MM.1S (cell line): Measurements from ENCODE around the gene CCDC6.

Source experiments
- DNase-seq: peaks from one replicate; pipeline ENCODE4 v3.0.0-alpha.2; 2015
- H2AFZ ChIP-seq: fragments of 300-600 bp; sonication (generic); 2 replicates; pipeline ENCODE4 v1.6.0; 2016; ENCODE audit warnings: antibody characterized with exemption, low read length
- H3F3A ChIP-seq: fragments of 300-600 bp; sonication (generic); 2 replicates; pipeline ENCODE4 v1.6.1; 2016; ENCODE audit warnings: mild to moderate bottlenecking, antibody characterized with exemption, low read length, moderate library complexity, mixed read lengths; ENCODE audit not compliant: insufficient read depth
- H3K27ac ChIP-seq: fragments of 300-600 bp; sonication (generic); 2 replicates; pipeline ENCODE4 v1.5.1; 2016; ENCODE audit warnings: mild to moderate bottlenecking, low read length
- H3K27me3 ChIP-seq: fragments of 300-600 bp; sonication (generic); replicated peaks from 2 replicates; pipeline ENCODE4 v1.6.0; 2016; ENCODE audit warnings: low read length; ENCODE audit not compliant: insufficient read depth
- H3K36me3 ChIP-seq: fragments of 300-600 bp; sonication (generic); replicated peaks from 2 replicates; pipeline ENCODE4 v1.6.1; 2016; ENCODE audit warnings: mild to moderate bottlenecking, low read length, mixed read lengths; ENCODE audit not compliant: insufficient read depth
- H3K4me1 ChIP-seq: fragments of 300-600 bp; sonication (generic); 2 replicates; pipeline ENCODE4 v1.6.1; 2016; ENCODE audit warnings: low read length, mixed read lengths
- H3K4me2 ChIP-seq: fragments of 300-600 bp; sonication (generic); 2 replicates; pipeline ENCODE4 v1.6.0; 2016; ENCODE audit warnings: low read depth, low read length
- H3K4me3 ChIP-seq: fragments of 300-600 bp; sonication (generic); 2 replicates; pipeline ENCODE4 v1.5.1; 2016; ENCODE audit warnings: low read length, mixed read lengths
- H3K79me2 ChIP-seq: fragments of 300-600 bp; sonication (generic); 2 replicates; pipeline ENCODE4 v1.6.1; 2016; ENCODE audit warnings: mixed run types, low read length, mixed read lengths
- H3K9ac ChIP-seq: fragments of 300-600 bp; sonication (generic); 2 replicates; pipeline ENCODE4 v1.6.1; 2016; ENCODE audit warnings: low read length, mixed read lengths
- H3K9me2 ChIP-seq: fragments of 300-600 bp; sonication (generic); replicated peaks from 2 replicates; pipeline ENCODE4 v1.6.1; 2016; ENCODE audit warnings: mild to moderate bottlenecking, low read length, mixed read lengths; ENCODE audit not compliant: insufficient read depth
- H3K9me3 ChIP-seq: fragments of 300-600 bp; sonication (generic); replicated peaks from 2 replicates; pipeline ENCODE4 v1.6.1; 2016; ENCODE audit warnings: mild to moderate bottlenecking, low read length, mixed read lengths; ENCODE audit not compliant: insufficient read depth
- H4K20me1 ChIP-seq: fragments of 300-600 bp; sonication (generic); 2 replicates; pipeline ENCODE4 v1.6.1; 2016; ENCODE audit warnings: mild to moderate bottlenecking, low read length, moderate library complexity, mixed read lengths; ENCODE audit not compliant: insufficient read depth
- EZH2 ChIP-seq: fragments of 300-600 bp; sonication (generic); optimal IDR thresholded peaks from 2 replicates; pipeline ENCODE3; 2017; ENCODE audit warnings: low read depth, mild to moderate bottlenecking, antibody characterized with exemption, low read length, mixed read lengths
- EZH2phosphoT487 ChIP-seq: fragments of 300-600 bp; sonication (generic); IDR thresholded peaks from 2 replicates; pipeline ENCODE4 v1.6.1; 2018; ENCODE audit warnings: antibody characterized with exemption, low read length
- TF ChIP-seq, protein P1 (sequence below): fragments of 300-600 bp; sonication (generic); IDR thresholded peaks from 2 replicates; pipeline ENCODE4 v1.5.1; 2016; ENCODE audit warnings: antibody characterized with exemption, low read length, mixed read lengths

CCDC6 gene

GRCh38 chr10:59917922-59918321 is 11.6 kb upstream of the CCDC6 start:
- no peak for DNase-seq
- no peaks in the 10 kb centered on the region for H3K9me3 ChIP-seq
- no peaks in the 10 kb centered on the region for H3F3A ChIP-seq
- no peaks in the 10 kb centered on the region for H3K27me3 ChIP-seq
- no peaks in the 10 kb centered on the region for H4K20me1 ChIP-seq
- no peak overlapping the region for H3K4me3 ChIP-seq
- H3K9ac ChIP-seq: no peak overlapping the region
- H3K4me2 ChIP-seq: no peak overlapping the region
- H3K79me2 ChIP-seq: no peaks in the 10 kb centered on the region
- H3K36me3 ChIP-seq: no peaks in the 10 kb centered on the region
- no peak overlapping the region for H3K27ac ChIP-seq
- H2AFZ ChIP-seq: no peak overlapping the region
- no peaks in the 10 kb centered on the region for H3K9me2 ChIP-seq
- no peaks in the 10 kb centered on the region for H3K4me1 ChIP-seq
- TF ChIP-seq EZH2 (no peak), EZH2phosphoT487 (no peak)
- TF ChIP-seq, protein P1, sequence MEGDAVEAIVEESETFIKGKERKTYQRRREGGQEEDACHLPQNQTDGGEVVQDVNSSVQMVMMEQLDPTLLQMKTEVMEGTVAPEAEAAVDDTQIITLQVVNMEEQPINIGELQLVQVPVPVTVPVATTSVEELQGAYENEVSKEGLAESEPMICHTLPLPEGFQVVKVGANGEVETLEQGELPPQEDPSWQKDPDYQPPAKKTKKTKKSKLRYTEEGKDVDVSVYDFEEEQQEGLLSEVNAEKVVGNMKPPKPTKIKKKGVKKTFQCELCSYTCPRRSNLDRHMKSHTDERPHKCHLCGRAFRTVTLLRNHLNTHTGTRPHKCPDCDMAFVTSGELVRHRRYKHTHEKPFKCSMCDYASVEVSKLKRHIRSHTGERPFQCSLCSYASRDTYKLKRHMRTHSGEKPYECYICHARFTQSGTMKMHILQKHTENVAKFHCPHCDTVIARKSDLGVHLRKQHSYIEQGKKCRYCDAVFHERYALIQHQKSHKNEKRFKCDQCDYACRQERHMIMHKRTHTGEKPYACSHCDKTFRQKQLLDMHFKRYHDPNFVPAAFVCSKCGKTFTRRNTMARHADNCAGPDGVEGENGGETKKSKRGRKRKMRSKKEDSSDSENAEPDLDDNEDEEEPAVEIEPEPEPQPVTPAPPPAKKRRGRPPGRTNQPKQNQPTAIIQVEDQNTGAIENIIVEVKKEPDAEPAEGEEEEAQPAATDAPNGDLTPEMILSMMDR: no peak

GRCh38 chr10:59913547-59914237 is 7.3 kb upstream of the CCDC6 start:
- H3K27ac ChIP-seq: no peak overlapping the region
- no peaks in the 10 kb centered on the region for H3K9me3 ChIP-seq
- H3K4me2 ChIP-seq: no peak overlapping the region
- H3K9me2 ChIP-seq: no peaks in the 10 kb centered on the region
- H3K36me3 ChIP-seq: no peaks in the 10 kb centered on the region
- no peaks in the 10 kb centered on the region for H3K4me1 ChIP-seq
- no peaks in the 10 kb centered on the region for H3K27me3 ChIP-seq
- H3K4me3 ChIP-seq: no peak overlapping the region
- no peaks in the 10 kb centered on the region for H4K20me1 ChIP-seq
- H3K79me2 ChIP-seq: no peaks in the 10 kb centered on the region
- no peak overlapping the region for H2AFZ ChIP-seq
- DNase-seq: no peak
- no peaks in the 10 kb centered on the region for H3F3A ChIP-seq
- no peak for TF ChIP-seq EZH2phosphoT487
- TF ChIP-seq, protein P1: no peak
- no peak for TF ChIP-seq EZH2
- H3K9ac ChIP-seq: no peak overlapping the region

DNA sequence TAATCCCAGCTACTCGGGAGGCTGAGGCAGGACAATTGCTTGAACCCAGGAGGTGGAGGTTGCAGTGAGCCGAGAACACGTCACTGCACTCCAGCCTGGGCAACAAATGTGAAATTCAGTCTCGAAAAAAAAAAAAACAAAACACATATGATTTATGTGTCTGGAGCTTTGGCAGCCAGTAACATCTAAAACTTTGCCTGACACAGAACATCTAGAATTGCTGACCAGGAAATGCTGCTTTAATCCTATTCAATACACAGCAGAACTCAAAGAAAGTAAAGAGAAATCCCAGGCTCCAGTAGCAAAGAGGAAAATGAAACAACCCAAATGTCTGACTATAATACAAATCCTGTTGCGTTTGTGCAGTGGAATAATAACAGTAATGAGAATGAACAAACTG is 4.5 kb upstream of the CCDC6 start:
- Histone ChIP-seq H3K79me2 (peaks cover 3% of the 10 kb centered on the region), H3K9me2 (no peaks in the 10 kb centered on the region), H3K27me3 (no peaks in the 10 kb centered on the region), H3F3A (peaks cover 15% of the 10 kb centered on the region), H3K36me3 (no peaks in the 10 kb centered on the region), H3K4me2 (no peak overlapping the region), H3K4me1 (peaks cover 7% of the 10 kb centered on the region; the same call in 1 of the 2 replicates), H4K20me1 (no peaks in the 10 kb centered on the region), H3K27ac (no peak overlapping the region), H3K4me3 (no peak overlapping the region), H2AFZ (no peak overlapping the region), H3K9me3 (no peaks in the 10 kb centered on the region), H3K9ac (no peak overlapping the region)
- no peak for DNase-seq
- TF ChIP-seq EZH2phosphoT487: no peak
- no peak for TF ChIP-seq EZH2
- TF ChIP-seq, protein P1: no peak
